K562 (cell line): ENCODE measurements around the gene ATP2A3. TPM values are rescaled to one million over a fixed set of nuclear protein-coding genes. Genes with fewer than 3 reads are reported as not detected.
A peak's percentile ranks its signal among the peaks of the same experiment; 100 is the strongest.

Experiments used
- BDP1 ChIP-seq: IDR thresholded peaks from 3 replicates; pipeline ENCODE4 v1.6.1; 2011; ENCODE audit not compliant: insufficient read length, insufficient read depth
- CEBPB ChIP-seq: fragments of 450-650 bp; IDR thresholded peaks from 2 replicates; pipeline ENCODE4 v1.6.1; 2016; ENCODE audit warnings: missing genetic modification characterization, missing compliant biosample characterization
- CEBPG ChIP-seq, 3 experiments: fragments of 200-800 bp in 1 of 3; sonication (Bioruptor generic) in 1 of 3; sonication (generic) in 1 of 3; formaldehyde crosslinking in 1 of 3; IDR thresholded peaks in 2 of 3; conservative IDR thresholded peaks in 1 of 3; 2 replicates each; pipeline versions ENCODE4 v1.6.1 to v1.8.0; 2016 to 2022; ENCODE audit warnings: missing compliant biosample characterization in 2 of 3, missing genetic modification characterization in 2 of 3, mild to moderate bottlenecking in 1 of 3, missing genetic modification reagents in 1 of 3
- FIP1L1 ChIP-seq: fragments of 200-400 bp; formaldehyde crosslinking; IDR thresholded peaks from 2 replicates; pipeline ENCODE4 v1.6.1; 2018; ENCODE audit warnings: mild to moderate bottlenecking, low read depth, low read length; ENCODE audit not compliant: poor library complexity, severe bottlenecking
- FOXA3 ChIP-seq, 2 experiments: fragments of 450-650 bp in 1 of 2; sonication (generic) in 1 of 2; formaldehyde crosslinking; IDR thresholded peaks in 1 of 2; conservative IDR thresholded peaks in 1 of 2; 2 replicates each; pipeline versions ENCODE4 v1.4.0 to v1.8.0; 2020 to 2022; ENCODE audit warnings: mild to moderate bottlenecking in 2 of 2, missing genetic modification reagents in 1 of 2
- FOXP1 ChIP-seq: sonication (generic); formaldehyde crosslinking; IDR thresholded peaks from 2 replicates; pipeline ENCODE4 v1.8.0; 2022; ENCODE audit warnings: mild to moderate bottlenecking, missing genetic modification reagents
- FUS ChIP-seq: fragments of 200-400 bp; formaldehyde crosslinking; optimal IDR thresholded peaks from 2 replicates; pipeline ENCODE3; 2017; ENCODE audit warnings: low read depth, low read length
- KDM5B ChIP-seq: fragments of 200-600 bp; sonication (generic); IDR thresholded peaks from 2 replicates; pipeline ENCODE4 v1.6.1; 2012; ENCODE audit warnings: low read depth, mild to moderate bottlenecking, moderate library complexity, low read length, control low read depth, inconsistent platforms; ENCODE audit not compliant: insufficient replicate concordance
- NCOA4 ChIP-seq: fragments of 450-650 bp; IDR thresholded peaks from 2 replicates; pipeline ENCODE4 v1.6.1; 2018; ENCODE audit warnings: mild to moderate bottlenecking; ENCODE audit not compliant: partially characterized antibody
- POLR3A ChIP-seq: IDR thresholded peaks from 2 replicates; pipeline ENCODE4 v1.6.1; 2011; ENCODE audit warnings: borderline replicate concordance, mild to moderate bottlenecking, moderate library complexity; ENCODE audit not compliant: insufficient read length, insufficient read depth; ENCODE audit errors: extremely low read depth
- RHOXF2B ChIP-seq: fragments of 250-450 bp; sonication (Bioruptor Pico); conservative IDR thresholded peaks from 2 replicates; pipeline ENCODE4 v1.5.1; 2021
- SAP30 ChIP-seq: fragments of 200-600 bp; sonication (generic); IDR thresholded peaks from 2 replicates; pipeline ENCODE4 v1.6.1; 2012; ENCODE audit warnings: borderline replicate concordance, low read depth, mild to moderate bottlenecking, moderate library complexity, low read length, control low read depth, inconsistent platforms; ENCODE audit not compliant: insufficient read depth, poor library complexity, severe bottlenecking
- SUPT5H ChIP-seq: fragments of 450-650 bp; IDR thresholded peaks from 2 replicates; pipeline ENCODE4 v1.6.1; 2016
- TCF7 ChIP-seq: sonication (generic); IDR thresholded peaks from 2 replicates; pipeline ENCODE4 v1.6.1; 2016; ENCODE audit warnings: antibody characterized with exemption, borderline replicate concordance
- ZNF175 ChIP-seq: fragments of 200-800 bp; sonication (Bioruptor generic); IDR thresholded peaks from 2 replicates; pipeline ENCODE4 v1.6.1; 2016; ENCODE audit warnings: low read depth, mild to moderate bottlenecking, missing genetic modification characterization, missing compliant biosample characterization
- ZNF274 ChIP-seq: IDR thresholded peaks from 2 replicates; pipeline ENCODE4 v1.6.1; 2011; ENCODE audit warnings: low read depth, mild to moderate bottlenecking, low read length, moderate library complexity, borderline replicate concordance
- ZNF518B ChIP-seq: fragments of 250-450 bp; sonication (Bioruptor Pico); IDR thresholded peaks from 2 replicates; pipeline ENCODE4 v1.5.0; 2021; ENCODE audit warnings: mild to moderate bottlenecking, moderate library complexity
- ZZZ3 ChIP-seq: fragments of 450-650 bp; IDR thresholded peaks from 2 replicates; pipeline ENCODE4 v1.6.1; 2016; ENCODE audit warnings: antibody characterized with exemption, mild to moderate bottlenecking, moderate library complexity
- polyA plus RNA-seq, 8 experiments: library from polyadenylated mRNA; depleted of rRNA in 4 of 8; stranded (reverse) in 5 of 8; unstranded in 3 of 8; fragments of >200 nt; fragmentation: Nextera tagmentation in 2 of 8; fragmentation: Illumina TruSeq in 1 of 8; extraction: Ambion mirVana in 2 of 8; extraction: Trizol in 1 of 8; gene quantifications; 2 replicates each; pipeline versions ENCODE4 v1.2.1 to v1.2.3, GENCODE V29; 2011 to 2014; ENCODE audit warnings: inconsistent platforms in 1 of 8, missing spikeins in 1 of 8
- total RNA-seq, 7 experiments: library from RNA; depleted of rRNA in 6 of 7; stranded (reverse); fragments of >200 nt in 6 of 7; fragmentation: Illumina TruSeq in 2 of 7; extraction: Trizol in 2 of 7; gene quantifications; 2 replicates each; pipeline versions ENCODE4 v1.2.1 to v1.2.3, GENCODE V29; 2011 to 2021; ENCODE audit warnings: low replicate concordance in 1 of 7
- TF ChIP-seq, protein P1 (sequence below): sonication (generic); formaldehyde crosslinking; IDR thresholded peaks from 2 replicates; pipeline ENCODE4 v1.8.0; 2022; ENCODE audit warnings: missing genetic modification reagents, mild to moderate bottlenecking, borderline replicate concordance
- TF ChIP-seq, protein P2 (sequence below): fragments of 250-450 bp; sonication (Bioruptor Pico); IDR thresholded peaks from 2 replicates; pipeline ENCODE4 v1.5.1; 2021; ENCODE audit warnings: mild to moderate bottlenecking

ATP2A3 gene
- total and polyA plus RNA-seq, 9 of the 15 experiments (the other 6 are each of a cell fraction or from before 2014, with no cell fraction given) = 0.65 to 103 (median 31.3) TPM

- TF ChIP-seq, protein P1, sequence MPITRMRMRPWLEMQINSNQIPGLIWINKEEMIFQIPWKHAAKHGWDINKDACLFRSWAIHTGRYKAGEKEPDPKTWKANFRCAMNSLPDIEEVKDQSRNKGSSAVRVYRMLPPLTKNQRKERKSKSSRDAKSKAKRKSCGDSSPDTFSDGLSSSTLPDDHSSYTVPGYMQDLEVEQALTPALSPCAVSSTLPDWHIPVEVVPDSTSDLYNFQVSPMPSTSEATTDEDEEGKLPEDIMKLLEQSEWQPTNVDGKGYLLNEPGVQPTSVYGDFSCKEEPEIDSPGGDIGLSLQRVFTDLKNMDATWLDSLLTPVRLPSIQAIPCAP (CRISPR knock-in tag) = no peak
- TF ChIP-seq CEBPG (CRISPR knock-in tag; IDR thresholded peaks at IDR 0.05) = no peak
- TF ChIP-seq CEBPG (tag; conservative IDR thresholded peaks at IDR 0.05 in 1 of 2, IDR thresholded peaks at IDR 0.05 in 1 of 2) = no peak
- no peak for TF ChIP-seq CEBPB (tag)
- TF ChIP-seq FOXA3 (CRISPR knock-in tag; conservative IDR thresholded peaks at IDR 0.05 in 1 of 2, IDR thresholded peaks at IDR 0.05 in 1 of 2) = no peak; a peak in 1 of 4 replicates
- TF ChIP-seq BDP1 = no peak
- TF ChIP-seq ZNF274 = no peak
- TF ChIP-seq ZNF518B (CRISPR knock-in tag) = no peak
- no peak for TF ChIP-seq TCF7
- peak; percentile 69 for TF ChIP-seq KDM5B
- no peak for TF ChIP-seq POLR3A
- TF ChIP-seq NCOA4 = no peak
- TF ChIP-seq ZNF175 (CRISPR knock-in tag) = no peak
- TF ChIP-seq FUS = no peak
- peak; percentile 73 for TF ChIP-seq SUPT5H
- TF ChIP-seq ZZZ3 = no peak
- no peak for TF ChIP-seq SAP30
- no peak; the same call in 1 of the 2 replicates for TF ChIP-seq FOXP1 (CRISPR knock-in tag)
- TF ChIP-seq, protein P2, sequence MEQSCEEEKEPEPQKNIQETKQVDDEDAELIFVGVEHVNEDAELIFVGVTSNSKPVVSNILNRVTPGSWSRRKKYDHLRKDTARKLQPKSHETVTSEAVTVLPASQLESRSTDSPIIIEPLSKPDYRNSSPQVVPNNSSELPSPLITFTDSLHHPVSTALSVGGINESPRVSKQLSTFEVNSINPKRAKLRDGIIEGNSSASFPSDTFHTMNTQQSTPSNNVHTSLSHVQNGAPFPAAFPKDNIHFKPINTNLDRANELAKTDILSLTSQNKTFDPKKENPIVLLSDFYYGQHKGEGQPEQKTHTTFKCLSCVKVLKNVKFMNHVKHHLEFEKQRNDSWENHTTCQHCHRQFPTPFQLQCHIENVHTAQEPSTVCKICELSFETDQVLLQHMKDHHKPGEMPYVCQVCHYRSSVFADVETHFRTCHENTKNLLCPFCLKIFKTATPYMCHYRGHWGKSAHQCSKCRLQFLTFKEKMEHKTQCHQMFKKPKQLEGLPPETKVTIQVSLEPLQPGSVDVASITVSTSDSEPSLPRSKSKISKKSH (CRISPR knock-in tag) = no peak
- TF ChIP-seq FIP1L1 = peak; percentile 44
- no peak for TF ChIP-seq RHOXF2B (CRISPR knock-in tag)
Observed at GRCh38 chr17:3888343-3889171, 75.7 kb downstream of the ATP2A3 start (continued).
